Colon (tissue), 2 donors: ENCODE results near the gene HPSE.

Source experiments
- FAIRE-seq: peaks from 2 replicates; lab custom pipeline; 2012; peaks lifted over from hg19 to GRCh38; lab: Jason Lieb, UNC
- donor health status: control.
- donor health status: control.

HPSE gene

GRCh38 chr4:83247415-83248357, 87.0 kb downstream of the HPSE start:
- no peak for FAIRE-seq
